Stimulated activated naive CD8-positive, alpha-beta T cell treated with anti-CD3 and anti-CD28 coated beads, Interleukin-15, amount 100 ng/mL, for 72 hours (primary cell): Measurements from ENCODE around the gene UTY.

Source experiments
- ATAC-seq: fragments of 150-1000 bp; cut with Tn5 transposase; 2 replicates; pipeline ENCODE4 v1.10.0; 2021; ENCODE audit warnings: mild to moderate bottlenecking, moderate library complexity
- DNase-seq, 2 donors: peaks; one replicate each; pipeline ENCODE4 v3.0.0; 2021 to 2022
- H3K27ac Mint-ChIP-seq, 2 donors: one replicate each; pipeline ENCODE4 v1.8.0; 2022; ENCODE audit warnings: mild to moderate bottlenecking in 2 of 2, mixed read lengths in 2 of 2, moderate library complexity in 2 of 2
- H3K27me3 Mint-ChIP-seq: one replicate; pipeline ENCODE4 v1.8.0; 2022; ENCODE audit warnings: mixed read lengths
- H3K4me1 Mint-ChIP-seq: one replicate; pipeline ENCODE4 v1.8.0; 2022; ENCODE audit warnings: mild to moderate bottlenecking, mixed read lengths
- H3K4me3 Mint-ChIP-seq, 2 donors: one replicate each; pipeline ENCODE4 v1.8.0; 2022; ENCODE audit warnings: mild to moderate bottlenecking in 2 of 2, mixed read lengths in 2 of 2, moderate library complexity in 1 of 2
- H3K9me3 Mint-ChIP-seq, 2 donors: one replicate each; pipeline ENCODE4 v1.8.0; 2022; ENCODE audit warnings: mixed read lengths in 2 of 2

Gene UTY

DNA sequence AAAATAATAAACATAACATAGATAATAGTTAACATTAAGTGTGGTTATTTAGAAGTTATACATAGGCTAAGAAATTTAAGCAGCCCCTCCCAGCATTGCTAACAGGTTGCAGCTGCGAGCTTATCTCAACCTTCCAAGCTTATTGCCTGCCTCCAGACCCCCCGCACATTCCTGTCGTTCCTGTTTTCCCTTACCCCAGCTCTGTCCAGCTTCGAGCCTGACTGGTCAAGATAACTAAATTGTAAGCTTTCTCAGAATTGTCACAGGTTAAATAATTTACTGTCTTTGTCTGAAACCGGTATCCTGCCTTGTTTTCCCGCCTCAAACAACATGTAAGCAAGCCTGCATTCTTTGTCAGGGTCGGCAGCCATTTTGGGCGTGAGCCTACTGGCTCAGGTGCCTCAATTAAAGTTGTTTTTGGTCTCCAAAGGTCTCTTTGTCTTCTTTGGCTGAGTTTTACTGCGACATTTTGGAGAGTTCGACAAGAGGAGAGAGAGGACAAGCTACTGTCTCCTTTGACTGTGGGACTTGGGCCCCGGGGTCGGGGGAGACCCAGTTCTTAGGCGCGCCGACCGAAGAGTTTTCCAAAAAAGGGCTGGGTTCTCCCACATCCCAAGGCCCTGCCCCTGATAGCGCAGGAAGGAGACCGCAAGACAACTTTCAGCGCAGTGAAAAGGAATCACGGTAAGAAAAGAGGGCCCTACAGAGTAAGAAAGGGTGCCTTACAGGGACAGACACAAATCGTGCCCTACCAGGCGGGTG, 44.4 kb downstream of the UTY start:
- Mint-ChIP-seq H3K27ac (peak overlapping the region in 1 of 2 donors; percentile 93), H3K9me3 (peaks cover 13 to 16% of the 10 kb centered on the region in 2 donors), H3K27me3 (no peaks in the 10 kb centered on the region), H3K4me1 (peaks cover 46% of the 10 kb centered on the region), H3K4me3 (peak overlapping the region; percentile 78 to 91)
- DNase-seq, result no peak
- ATAC-seq, result no peak

DNA sequence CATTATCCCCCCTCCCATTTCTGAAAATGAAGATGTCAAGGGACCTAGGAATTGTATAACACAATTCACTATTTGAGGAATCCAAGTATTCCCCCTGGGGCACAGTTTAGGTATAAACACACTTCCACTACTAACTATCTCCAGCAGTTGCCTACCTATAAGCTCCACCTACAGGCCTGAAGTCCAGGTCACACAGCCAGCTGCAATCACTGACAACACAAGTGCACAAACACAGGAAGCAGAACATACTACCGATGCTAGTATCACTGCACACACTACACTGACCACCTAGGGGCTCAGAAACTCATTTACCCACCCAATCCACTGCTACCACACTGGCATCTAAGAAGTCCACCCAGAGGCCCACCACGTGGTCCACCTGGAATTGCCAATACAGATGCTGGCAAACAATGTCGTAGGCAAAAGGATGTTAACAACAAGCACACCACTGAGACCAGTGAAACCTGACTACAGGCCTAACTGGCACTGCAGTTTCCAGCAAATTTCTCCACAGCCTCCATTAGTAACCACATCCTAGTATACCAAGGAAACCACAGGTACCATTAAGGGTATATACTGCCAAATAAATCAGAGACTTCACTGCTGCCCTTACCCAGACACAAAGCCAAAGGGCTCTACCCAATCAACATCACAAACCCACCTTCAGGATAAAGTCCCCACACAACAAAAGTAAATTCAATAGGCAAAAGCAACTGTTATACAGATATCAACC, 47.4 kb downstream of the UTY start:
- peak overlapping the region in 1 of 2 donors; percentile 23 for H3K27ac Mint-ChIP-seq
- H3K27me3 Mint-ChIP-seq, result no peaks in the 10 kb centered on the region
- H3K4me1 Mint-ChIP-seq, result peaks cover 39% of the 10 kb centered on the region
- DNase-seq (no peak), ATAC-seq (peak; percentile 58)
- H3K4me3 Mint-ChIP-seq, result peak overlapping the region in 1 of 2 donors; percentile 63
- H3K9me3 Mint-ChIP-seq, result peaks cover 22 to 36% of the 10 kb centered on the region in 2 donors

DNA sequence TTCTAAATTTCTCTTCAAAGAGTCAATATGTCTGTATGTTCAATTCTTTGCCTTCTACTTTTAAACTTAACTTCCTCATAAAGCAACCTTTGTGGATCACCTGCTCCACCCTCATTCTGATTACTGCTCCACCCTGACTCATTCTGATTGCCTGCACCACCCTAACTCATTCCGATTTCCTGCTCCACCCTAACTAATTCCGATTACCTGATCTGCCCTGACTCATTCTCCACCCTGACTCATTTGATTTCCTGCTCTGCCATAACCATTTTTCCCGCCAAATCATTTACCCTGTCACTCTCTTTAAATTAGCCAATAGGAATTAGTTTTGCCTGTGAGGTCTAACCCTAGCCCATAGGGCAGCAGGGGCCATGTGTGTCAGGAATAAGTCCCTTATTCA, 50.3 kb downstream of the UTY start:
- peaks cover 29 to 48% of the 10 kb centered on the region in 2 donors for H3K9me3 Mint-ChIP-seq
- peaks cover 29% of the 10 kb centered on the region for H3K4me1 Mint-ChIP-seq
- H3K4me3 Mint-ChIP-seq, result no peak overlapping the region
- DNase-seq (no peak), ATAC-seq (no peak)
- no peaks in the 10 kb centered on the region for H3K27me3 Mint-ChIP-seq
- H3K27ac Mint-ChIP-seq, result no peak overlapping the region

DNA sequence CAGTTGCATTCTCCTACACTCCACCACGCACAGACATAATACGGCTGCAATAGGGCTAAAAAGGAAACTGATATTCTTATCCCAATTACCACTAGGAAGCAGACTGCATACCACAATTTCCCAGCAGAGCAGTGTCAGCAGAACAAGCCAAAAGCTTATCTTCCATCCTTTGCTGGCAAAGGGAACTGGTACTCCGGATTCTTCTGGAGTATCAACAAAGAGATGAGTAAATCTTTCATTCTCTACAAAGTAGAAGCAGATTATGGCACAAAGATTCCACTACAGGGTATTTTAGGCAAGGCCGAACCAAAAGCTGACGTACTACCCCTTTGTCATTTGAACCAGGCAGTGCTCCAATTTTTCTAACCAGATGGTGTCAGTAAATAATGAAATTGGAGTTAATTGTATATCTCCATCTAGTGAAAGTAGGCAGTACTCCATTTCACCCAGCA, 56.5 kb downstream of the UTY start:
- no peaks in the 10 kb centered on the region for H3K27me3 Mint-ChIP-seq
- no peak overlapping the region for H3K4me3 Mint-ChIP-seq
- no peak overlapping the region for H3K27ac Mint-ChIP-seq
- peaks cover 14 to 19% of the 10 kb centered on the region in 2 donors for H3K9me3 Mint-ChIP-seq
- ATAC-seq (no peak), DNase-seq (no peak)
- peaks cover 44% of the 10 kb centered on the region for H3K4me1 Mint-ChIP-seq

DNA sequence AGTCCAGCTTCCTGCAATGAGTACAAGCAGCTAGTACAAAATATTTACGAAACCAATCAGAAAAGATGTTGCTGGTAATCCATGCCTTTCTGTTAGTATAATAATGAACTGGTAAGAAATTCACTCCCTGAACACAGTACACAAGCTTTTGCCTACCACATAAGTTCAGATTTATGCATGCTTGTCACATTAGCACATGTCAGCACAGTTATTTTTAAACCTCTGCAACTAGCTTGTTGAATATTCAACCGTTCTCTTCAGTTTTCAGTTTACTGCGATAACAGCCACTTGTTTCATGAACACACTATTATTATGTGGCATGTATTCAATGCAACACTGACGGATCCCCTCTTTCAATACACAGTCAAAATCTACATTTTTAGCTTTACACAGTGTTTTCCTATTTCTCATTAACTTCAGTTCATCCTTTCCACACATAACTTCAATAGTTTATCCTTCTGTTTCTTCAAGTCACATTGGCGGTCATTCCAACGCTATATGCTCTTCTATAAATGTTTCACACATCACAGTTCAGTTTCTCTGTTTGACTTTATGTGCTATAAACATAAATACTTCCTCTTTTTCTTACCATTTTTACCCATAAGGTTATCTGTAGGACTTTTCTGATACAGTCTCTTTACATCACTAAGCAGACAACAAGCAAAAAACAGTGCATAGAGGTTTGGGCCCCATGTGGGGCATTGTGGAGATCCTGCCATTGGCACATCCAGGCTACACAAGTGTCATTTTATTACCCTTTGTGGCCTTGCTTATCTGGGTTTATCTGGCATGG, 62.8 kb downstream of the UTY start:
- ATAC-seq (no peak), DNase-seq (no peak)
- Mint-ChIP-seq H3K4me1 (peaks cover 32% of the 10 kb centered on the region), H3K9me3 (peaks cover 0 to 7% of the 10 kb centered on the region in 2 donors), H3K27me3 (no peaks in the 10 kb centered on the region), H3K27ac (no peak overlapping the region), H3K4me3 (no peak overlapping the region)

DNA sequence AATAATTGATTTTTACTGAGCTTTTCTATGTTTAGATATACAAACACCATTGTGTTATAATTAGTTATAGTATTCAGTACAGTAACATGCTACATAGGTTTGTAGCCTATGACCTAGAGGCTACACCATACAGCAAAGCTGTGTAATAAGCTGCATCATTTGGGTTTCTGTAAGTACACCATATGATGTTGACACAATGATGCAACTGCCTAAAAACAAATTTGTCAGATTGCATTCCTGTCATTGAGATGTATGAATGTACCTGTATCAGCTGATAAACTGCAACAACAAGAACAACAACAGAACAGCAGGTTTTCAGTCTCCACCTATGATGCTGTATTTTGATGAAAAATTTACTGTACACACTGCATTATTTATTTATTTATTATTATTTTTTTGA, 64.3 kb downstream of the UTY start:
- DNase-seq, result no peak
- peak; percentile 37 for ATAC-seq
- H3K4me1 Mint-ChIP-seq, result peaks cover 29% of the 10 kb centered on the region
- H3K27ac Mint-ChIP-seq, result no peak overlapping the region
- peaks cover 0 to 7% of the 10 kb centered on the region in 2 donors for H3K9me3 Mint-ChIP-seq
- no peaks in the 10 kb centered on the region for H3K27me3 Mint-ChIP-seq
- no peak overlapping the region for H3K4me3 Mint-ChIP-seq

DNA sequence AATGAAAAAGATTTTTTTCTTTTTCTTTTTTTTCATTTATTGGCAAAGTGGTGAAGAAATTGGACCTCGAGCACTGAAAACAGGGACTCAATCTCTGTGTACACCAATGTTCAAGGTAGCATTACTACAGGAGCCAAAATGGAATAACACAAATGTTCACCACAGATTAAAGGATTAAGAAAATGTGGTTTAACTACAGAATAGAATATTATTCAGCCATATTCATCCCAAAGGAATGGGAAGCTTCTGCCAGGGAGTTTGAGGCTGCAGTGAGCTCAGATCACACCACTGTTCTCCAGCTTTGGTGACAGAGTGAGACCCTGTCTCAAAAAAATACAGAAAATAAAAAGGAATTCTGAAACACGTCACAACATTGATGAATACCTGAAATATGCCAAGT, 81.0 kb downstream of the UTY start:
- H3K4me3 Mint-ChIP-seq, result no peak overlapping the region
- no peak for DNase-seq
- ATAC-seq, result no peak
- no peak overlapping the region for H3K27ac Mint-ChIP-seq
- H3K9me3 Mint-ChIP-seq, result no peaks in the 10 kb centered on the region
- H3K4me1 Mint-ChIP-seq, result no peaks in the 10 kb centered on the region
- no peaks in the 10 kb centered on the region for H3K27me3 Mint-ChIP-seq

DNA sequence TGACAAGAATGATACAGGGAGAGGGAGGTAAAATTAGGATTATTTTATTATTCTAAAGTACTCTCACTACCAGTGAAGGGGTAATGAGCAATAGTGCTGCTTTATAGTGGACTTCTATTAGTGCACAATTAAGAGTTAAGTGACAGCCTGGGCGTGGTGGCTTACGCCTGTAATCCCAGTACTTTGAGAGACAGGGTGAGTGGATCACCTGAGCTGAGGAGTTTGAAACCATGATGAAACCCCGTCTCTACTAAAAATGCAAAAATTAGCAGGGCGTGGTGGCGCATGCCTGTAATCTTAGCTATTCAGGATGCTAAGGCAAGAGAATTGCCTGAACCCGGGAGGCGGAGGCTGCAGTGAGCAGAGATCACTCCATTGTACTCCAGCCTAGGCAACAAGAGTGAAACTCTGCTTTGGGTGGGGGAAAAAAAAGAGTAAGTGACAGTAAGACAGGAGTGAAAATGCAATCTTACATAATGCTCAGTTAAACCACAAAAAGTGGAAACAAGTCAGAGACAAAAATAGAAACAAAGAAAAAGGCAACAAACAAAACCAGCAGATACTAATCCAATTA, 98.6 kb downstream of the UTY start:
- ATAC-seq, result peak; percentile 70
- Mint-ChIP-seq H3K4me3 (peak overlapping the region; percentile 23 to 62), H3K9me3 (no peaks in the 10 kb centered on the region), H3K27ac (peak overlapping the region in 1 of 2 donors; percentile 80), H3K27me3 (no peaks in the 10 kb centered on the region), H3K4me1 (peaks cover 22% of the 10 kb centered on the region)
- peak in 1 of 2 donors; percentile 13 for DNase-seq

DNA sequence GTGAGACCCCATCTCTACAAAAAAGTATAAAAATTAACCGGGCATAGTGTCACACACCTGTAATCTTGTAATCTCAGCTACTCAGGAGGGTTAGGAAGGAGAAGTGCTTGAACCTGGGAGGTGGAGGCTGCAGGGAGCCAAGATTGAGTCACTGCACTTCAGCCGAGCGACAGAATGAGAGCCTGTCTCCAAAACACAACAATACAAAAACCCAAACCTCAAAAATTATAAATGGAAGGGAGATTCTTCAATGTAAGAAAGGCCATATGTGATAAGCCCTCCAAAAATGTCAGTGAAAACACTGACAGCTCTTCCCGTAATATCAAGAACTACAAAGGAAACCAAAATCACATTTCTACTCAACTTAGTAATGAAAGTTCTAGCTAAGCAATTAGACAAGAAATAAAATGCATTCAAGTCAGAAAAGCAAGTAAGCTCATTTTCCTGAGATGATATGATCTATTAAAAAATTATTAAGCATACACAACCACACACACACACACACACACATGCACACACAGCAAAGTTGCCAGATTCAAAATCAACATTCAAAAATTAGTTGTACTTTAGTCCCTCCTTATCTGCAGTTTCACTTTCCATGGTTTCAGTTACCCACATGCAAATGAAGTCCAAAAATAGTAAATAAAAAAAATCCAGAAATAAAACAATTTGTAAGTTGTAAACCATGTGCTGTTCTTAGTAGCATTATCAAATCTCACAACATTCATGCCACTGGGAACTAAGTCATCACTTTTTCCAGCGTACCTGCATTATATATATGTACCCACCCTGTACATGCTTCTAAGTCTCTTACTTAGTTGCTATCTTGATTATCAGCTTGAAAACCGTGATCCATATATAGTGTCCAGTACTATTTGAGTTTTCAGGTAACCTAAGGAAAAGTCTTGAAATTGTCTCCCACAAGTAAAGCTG, 108.7 kb downstream of the UTY start:
- peak overlapping the region; percentile 57 to 73 for H3K4me3 Mint-ChIP-seq
- peak; percentile 89 for ATAC-seq

DNA sequence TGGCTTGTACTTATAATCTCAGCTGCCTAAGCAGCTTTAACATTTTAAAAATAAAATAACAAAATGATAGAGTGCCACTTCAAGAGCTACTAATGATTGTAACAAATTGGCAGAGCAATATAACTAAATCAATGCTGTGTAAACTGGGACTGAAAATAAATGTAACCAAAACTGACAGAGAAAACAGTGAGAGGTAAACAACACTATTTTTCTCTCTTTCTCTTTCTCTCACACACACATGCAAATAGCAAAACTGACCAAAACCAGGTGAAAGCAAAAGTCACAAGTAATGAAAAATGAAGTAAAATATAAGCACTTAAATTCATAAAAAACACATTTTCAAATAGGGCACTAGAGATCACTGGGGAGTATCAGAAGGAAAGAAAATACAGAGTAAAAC, 109.6 kb downstream of the UTY start:
- DNase-seq, result no peak
- H3K27ac Mint-ChIP-seq, result peak overlapping the region; percentile 80 to 87
- ATAC-seq, result no peak
- H3K4me1 Mint-ChIP-seq, result peaks cover 17% of the 10 kb centered on the region
- H3K27me3 Mint-ChIP-seq, result no peaks in the 10 kb centered on the region
- peak overlapping the region; percentile 57 to 73 for H3K4me3 Mint-ChIP-seq
- H3K9me3 Mint-ChIP-seq, result no peaks in the 10 kb centered on the region

More for the DNA sequence above, 108.7 kb downstream of the UTY start:
- H3K27me3 Mint-ChIP-seq, result no peaks in the 10 kb centered on the region
- no peaks in the 10 kb centered on the region for H3K9me3 Mint-ChIP-seq
- peak in 1 of 2 donors; percentile 44 for DNase-seq
- H3K27ac Mint-ChIP-seq, result peak overlapping the region; percentile 80 to 87
- H3K4me1 Mint-ChIP-seq, result peaks cover 17% of the 10 kb centered on the region

DNA sequence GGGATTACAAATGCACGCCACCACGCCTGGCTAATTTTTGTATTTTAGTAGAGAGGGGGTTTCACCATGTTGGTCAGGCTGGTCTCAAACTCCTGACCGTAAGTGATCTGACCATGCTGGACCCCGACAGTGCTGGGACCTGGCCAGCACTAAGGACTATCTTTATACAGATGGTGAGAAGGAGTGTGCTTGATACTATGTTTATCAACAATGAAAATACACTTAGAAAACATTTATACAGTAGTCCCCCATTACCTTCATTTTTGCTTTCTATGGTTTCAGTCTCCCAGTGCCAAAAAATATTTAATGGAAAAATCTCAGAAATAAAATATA, 111.4 kb downstream of the UTY start:
- Mint-ChIP-seq H3K4me1 (peaks cover 17% of the 10 kb centered on the region), H3K4me3 (no peak overlapping the region), H3K9me3 (no peaks in the 10 kb centered on the region), H3K27ac (no peak overlapping the region), H3K27me3 (no peaks in the 10 kb centered on the region)
- ATAC-seq, result no peak
- DNase-seq, result no peak

DNA sequence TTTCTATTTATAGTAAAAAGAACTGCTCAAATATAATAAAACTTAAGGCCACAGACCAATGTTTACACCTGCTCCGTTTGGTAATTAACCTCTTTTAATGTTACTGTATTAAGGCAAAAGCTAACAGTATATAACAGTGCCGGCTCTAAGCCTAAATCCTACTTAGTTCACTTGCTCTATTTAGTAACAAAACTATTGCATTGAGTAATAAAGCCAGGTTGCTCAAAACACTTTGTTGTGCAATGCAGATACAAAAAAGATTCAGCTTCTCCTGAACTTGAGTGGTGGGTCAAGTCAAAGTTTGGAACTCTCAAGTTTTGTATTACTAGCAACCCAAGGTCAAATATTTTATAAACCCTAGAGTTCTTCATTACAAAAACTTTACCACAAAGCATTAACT, 116.2 kb downstream of the UTY start:
- no peak overlapping the region for H3K27ac Mint-ChIP-seq
- no peak for ATAC-seq
- no peaks in the 10 kb centered on the region for H3K27me3 Mint-ChIP-seq
- DNase-seq, result no peak
- no peak overlapping the region for H3K4me3 Mint-ChIP-seq
- H3K4me1 Mint-ChIP-seq, result peaks cover 14% of the 10 kb centered on the region
- no peaks in the 10 kb centered on the region for H3K9me3 Mint-ChIP-seq

DNA sequence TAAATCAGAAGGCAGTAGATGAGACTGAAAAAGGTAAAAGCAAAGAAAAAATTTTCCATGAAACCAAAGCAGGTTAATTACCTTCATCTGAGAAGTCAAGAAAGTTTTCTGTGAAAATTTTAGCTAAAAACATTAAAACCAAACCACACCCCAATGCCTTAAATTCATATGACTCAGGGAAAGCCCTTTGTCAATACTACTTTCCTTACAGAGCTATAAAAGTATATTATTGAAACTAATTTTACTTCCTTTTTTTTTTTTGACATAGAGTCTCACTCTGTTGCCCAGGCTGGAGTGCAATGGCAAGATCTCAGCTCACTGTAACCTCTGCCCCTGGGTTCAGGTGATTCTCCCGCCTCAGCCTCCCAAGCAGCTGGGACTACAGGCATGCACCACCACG, 117.2 kb downstream of the UTY start:
- DNase-seq (no peak), ATAC-seq (peak; percentile 41)
- Mint-ChIP-seq H3K9me3 (no peaks in the 10 kb centered on the region), H3K27me3 (no peaks in the 10 kb centered on the region), H3K27ac (peak overlapping the region; percentile 76 to 95), H3K4me1 (peaks cover 14% of the 10 kb centered on the region), H3K4me3 (peak overlapping the region in 1 of 2 donors; percentile 29)
